DMS153 treated with DMSO at 0.1 percent for 48 hours (cell line): ENCODE data around the gene ENKD1.

Source experiments
- DNase-seq: peaks from one replicate; lab custom pipeline; 2025; ENCODE audit not compliant: unreplicated experiment; lab: John Stamatoyannopoulos, UW

Gene ENKD1

GRCh38 chr16:67651847-67652246 is 14.7 kb downstream of the ENKD1 start:
- no peak for DNase-seq

GRCh38 chr16:67651039-67651438 is 15.5 kb downstream of the ENKD1 start:
- DNase-seq, result no peak

GRCh38 chr16:67650023-67650422 is 16.5 kb downstream of the ENKD1 start:
- no peak for DNase-seq

- DNase-seq, result no peak
Observed at GRCh38 chr16:67649494-67649931, 17.0 kb downstream of the ENKD1 start.

- no peak for DNase-seq
Observed at GRCh38 chr16:67648764-67649407, 17.7 kb downstream of the ENKD1 start.

- no peak for DNase-seq
Observed at GRCh38 chr16:67648088-67648763, 18.3 kb downstream of the ENKD1 start.

GRCh38 chr16:67647681-67648080 is 18.9 kb downstream of the ENKD1 start:
- no peak for DNase-seq

- DNase-seq, result no peak
Observed at GRCh38 chr16:67647111-67647651, 19.4 kb downstream of the ENKD1 start.

- DNase-seq, result no peak
Observed at GRCh38 chr16:67645397-67646121, 21.0 kb downstream of the ENKD1 start.

GRCh38 chr16:67644038-67644437 is 22.5 kb downstream of the ENKD1 start:
- no peak for DNase-seq

GRCh38 chr16:67641779-67642708 is 24.5 kb downstream of the ENKD1 start:
- DNase-seq, result no peak

GRCh38 chr16:67637625-67638024 is 28.9 kb downstream of the ENKD1 start:
- DNase-seq, result no peak

GRCh38 chr16:67636713-67637112 is 29.8 kb downstream of the ENKD1 start:
- DNase-seq, result no peak

GRCh38 chr16:67632415-67633172 is 34.0 kb downstream of the ENKD1 start:
- DNase-seq, result no peak

- DNase-seq, result no peak
Observed at GRCh38 chr16:67628216-67628615, 38.3 kb downstream of the ENKD1 start.

- no peak for DNase-seq
Observed at GRCh38 chr16:67613808-67614207, 52.7 kb downstream of the ENKD1 start.
